Measurements from ENCODE around the gene ANLN.
A peak's percentile ranks its signal among the peaks of the same experiment; 100 is the strongest.

The ANLN gene

DNA sequence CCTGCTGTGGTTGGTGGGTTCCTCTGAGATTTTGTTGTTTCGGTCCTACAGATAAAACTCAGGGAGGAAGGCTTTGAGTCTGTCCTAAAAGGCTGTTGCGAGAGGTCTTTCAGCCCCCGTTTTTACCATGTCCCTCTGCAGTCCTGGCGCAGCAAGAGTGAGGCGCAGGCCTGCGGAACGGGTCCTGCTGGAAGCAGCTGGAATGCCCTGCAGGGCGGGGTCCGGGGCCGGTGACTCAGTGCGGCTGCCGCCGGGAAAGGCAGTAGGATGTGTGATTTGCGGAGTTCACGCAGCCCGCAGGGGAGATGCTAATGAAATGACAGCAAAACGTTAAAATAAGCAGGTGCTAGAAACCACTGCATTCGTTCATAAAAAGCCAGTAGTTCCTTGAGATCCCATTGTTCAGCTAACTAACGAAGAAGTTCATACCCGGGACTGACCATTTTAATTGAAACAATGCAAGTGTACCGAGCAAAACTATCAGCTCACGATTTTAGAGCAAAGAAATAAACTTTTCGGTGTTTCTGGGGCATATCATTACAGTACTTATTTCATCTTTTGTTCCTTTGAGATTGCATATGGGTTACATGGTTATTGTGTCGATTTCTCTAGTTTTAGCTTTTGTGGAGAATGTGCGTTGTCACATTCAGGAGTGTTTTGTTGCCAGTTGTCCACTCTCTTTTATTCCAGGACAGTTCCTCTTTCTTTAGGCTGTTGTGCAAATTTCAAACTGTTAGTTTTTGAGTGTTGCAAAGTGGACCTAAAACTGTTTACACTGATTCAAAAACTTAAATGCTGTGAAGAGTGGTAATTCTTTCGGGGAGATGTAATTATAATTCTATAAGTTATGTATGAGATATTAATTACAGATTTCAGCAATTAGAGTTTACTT lies 783 bp downstream of the ANLN start:
- peaks cover 2% of the 10 kb centered on the region for H3K9me3 ChIP-seq (ENCODE audit: control insufficient read depth, low read length)

DNA sequence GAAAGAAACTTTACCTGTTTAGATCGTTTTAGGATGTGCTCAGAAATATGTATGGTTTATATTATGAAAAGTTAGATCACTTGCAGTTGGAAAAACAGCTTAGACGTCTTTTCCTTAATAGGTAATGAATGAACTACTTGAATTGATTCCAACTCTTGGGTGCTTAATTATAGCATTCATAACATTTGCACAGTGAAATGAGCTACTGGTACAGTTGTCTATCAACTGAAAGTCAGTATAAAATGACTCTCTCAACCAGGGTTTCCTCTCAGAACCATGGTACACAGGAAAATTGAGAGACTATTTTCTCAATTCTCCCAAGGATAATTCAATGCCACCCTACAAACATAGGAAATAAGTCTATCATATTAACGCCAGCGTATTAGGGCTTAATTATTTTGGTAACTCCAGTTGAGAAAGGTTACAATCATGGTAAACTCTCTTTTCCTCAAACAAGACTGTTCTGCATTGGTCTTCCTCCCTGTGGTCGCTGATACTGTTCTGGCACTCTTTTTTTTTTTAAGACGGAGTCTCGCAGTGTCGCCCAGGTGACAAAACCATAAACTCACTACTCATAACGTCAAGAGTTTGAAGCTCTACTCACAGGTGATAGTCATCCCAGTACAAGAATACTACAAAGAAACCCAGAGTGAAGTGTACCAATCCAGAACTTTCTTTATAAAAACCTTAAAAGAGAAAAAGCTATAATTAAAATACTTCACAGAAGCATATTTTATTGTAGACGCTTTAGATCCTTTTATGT lies 2.0 kb downstream of the ANLN start:
- Histone ChIP-seq H3K14ac (ENCODE audit: low read length in 2 of 2) (no peak overlapping the region), H3K27ac (ENCODE audit: low read length, poor library complexity, severe bottlenecking) (peak overlapping the region; percentile 80), H4K91ac (ENCODE audit: low read length) (no peak overlapping the region), H2AFZ (ENCODE audit: low read depth, low read length) (no peak overlapping the region), H3K9ac (ENCODE audit: low read length) (peak overlapping the region; percentile 89), H3K4me1 (ENCODE audit: control insufficient read depth, insufficient read depth, low read depth, low read length) (peaks cover 10% of the 10 kb centered on the region), H3K4me2 (ENCODE audit: low read length, poor library complexity, severe bottlenecking) (peak overlapping the region; percentile 20), H2BK120ac (ENCODE audit: low read depth, low read length) (no peak overlapping the region), H3K36me3 (ENCODE audit: control insufficient read depth in 1 of 2, insufficient read depth in 2 of 2, low read depth in 1 of 2, low read length in 2 of 2) (no peaks in the 10 kb centered on the region), H3K27me3 (ENCODE audit: control insufficient read depth in 1 of 2, insufficient read depth in 1 of 2, low read length in 2 of 2) (no peaks in the 10 kb centered on the region), H2BK12ac (ENCODE audit: low read length in 2 of 2) (no peak overlapping the region), H3K18ac (ENCODE audit: low read depth in 1 of 2, low read length in 2 of 2) (peak overlapping the region in 1 of 2 experiments; percentile 2), H2BK5ac (ENCODE audit: low read depth, low read length, poor library complexity, severe bottlenecking) (no peak overlapping the region), H2BK15ac (ENCODE audit: low read depth, poor library complexity, severe bottlenecking) (no peak overlapping the region), H3K9me3 (ENCODE audit: control insufficient read depth, low read length) (peaks cover 5% of the 10 kb centered on the region), H2AK5ac (ENCODE audit: low read length, severe bottlenecking) (no peak overlapping the region), H3K23ac (ENCODE audit: low read length in 2 of 2) (no peak overlapping the region), H4K8ac (ENCODE audit: low read length) (no peak overlapping the region), H3K4me3 (ENCODE audit: insufficient read depth in 1 of 2, low read depth in 1 of 2, low read length in 2 of 2) (peak overlapping the region in 1 of 2 experiments; percentile 95), H3K4ac (ENCODE audit: low read depth in 1 of 2, low read length in 2 of 2) (no peak overlapping the region), H3K79me1 (replicated peaks; ENCODE audit: low read length, poor library complexity, severe bottlenecking) (no peaks in the 10 kb centered on the region)
- WGBS = 37% methylated on average over 9 of the region's 10 CpGs
- peak; percentile 27 for DNase-seq

More for the DNA sequence above, 783 bp downstream of the ANLN start:
- H3K4me2 ChIP-seq (ENCODE audit: low read length, poor library complexity, severe bottlenecking) = peak overlapping the region; percentile 98
- H2AK5ac ChIP-seq (ENCODE audit: low read length, severe bottlenecking) = no peak overlapping the region
- H2BK12ac ChIP-seq (ENCODE audit: low read length in 2 of 2) = no peak overlapping the region
- no peaks in the 10 kb centered on the region for H3K27me3 ChIP-seq (ENCODE audit: control insufficient read depth in 1 of 2, insufficient read depth in 1 of 2, low read length in 2 of 2)
- peak overlapping the region in 1 of 2 experiments; percentile 96 for H3K23ac ChIP-seq (ENCODE audit: low read length in 2 of 2)
- no peaks in the 10 kb centered on the region for H3K36me3 ChIP-seq (ENCODE audit: control insufficient read depth in 1 of 2, insufficient read depth in 2 of 2, low read depth in 1 of 2, low read length in 2 of 2)
- H3K27ac ChIP-seq (ENCODE audit: low read length, poor library complexity, severe bottlenecking) = peak overlapping the region; percentile 85
- under 1% methylated on average over 21 of the region's 26 CpGs for whole genome bisulfite sequencing
- H3K4me3 ChIP-seq (ENCODE audit: insufficient read depth in 1 of 2, low read depth in 1 of 2, low read length in 2 of 2) = peak overlapping the region; percentile 79 to 95
- H3K18ac ChIP-seq (ENCODE audit: low read depth in 1 of 2, low read length in 2 of 2) = peak overlapping the region in 1 of 2 experiments; percentile 89
- H3K79me1 ChIP-seq (replicated peaks; ENCODE audit: low read length, poor library complexity, severe bottlenecking) = no peaks in the 10 kb centered on the region
- peak overlapping the region; percentile 89 for H3K9ac ChIP-seq (ENCODE audit: low read length)
- H3K4me1 ChIP-seq (ENCODE audit: control insufficient read depth, insufficient read depth, low read depth, low read length) = peaks cover 9% of the 10 kb centered on the region
- H2BK15ac ChIP-seq (ENCODE audit: low read depth, poor library complexity, severe bottlenecking) = no peak overlapping the region
- H4K91ac ChIP-seq (ENCODE audit: low read length) = no peak overlapping the region
- H3K14ac ChIP-seq (ENCODE audit: low read length in 2 of 2) = peak overlapping the region in 1 of 2 experiments; percentile 83
- H2BK5ac ChIP-seq (ENCODE audit: low read depth, low read length, poor library complexity, severe bottlenecking) = peak overlapping the region; percentile 15
- no peak overlapping the region for H4K8ac ChIP-seq (ENCODE audit: low read length)
- peak overlapping the region; percentile 86 for H2AFZ ChIP-seq (ENCODE audit: low read depth, low read length)
- H3K4ac ChIP-seq (ENCODE audit: low read depth in 1 of 2, low read length in 2 of 2) = peak overlapping the region in 1 of 2 experiments; percentile 85
- peak; percentile 92 for DNase-seq
- no peak overlapping the region for H2BK120ac ChIP-seq (ENCODE audit: low read depth, low read length)

DNA sequence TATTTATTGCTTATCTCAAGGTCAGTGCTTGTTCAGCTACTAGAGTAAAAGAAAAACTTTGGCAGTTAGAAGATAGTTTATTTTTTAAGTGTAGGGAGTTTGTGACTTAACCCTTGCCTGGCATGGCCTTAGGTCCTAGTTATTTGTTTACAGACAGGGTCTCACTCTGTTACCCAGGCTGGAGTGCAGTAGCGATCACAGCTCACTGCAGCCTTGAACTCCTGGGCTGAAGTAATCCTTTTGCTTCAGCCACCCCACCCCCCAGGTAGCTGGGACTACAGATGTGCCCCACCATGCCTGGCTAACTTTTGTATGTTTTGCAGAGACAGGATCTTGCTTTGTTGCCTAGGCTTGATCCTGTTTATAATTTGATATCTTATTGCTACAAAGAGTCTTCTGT lies 4.2 kb downstream of the ANLN start:
- peak; percentile 25 for DNase-seq
- peak overlapping the region; percentile 74 for H2AK5ac ChIP-seq (ENCODE audit: low read length, severe bottlenecking)
- no peak overlapping the region for H4K8ac ChIP-seq (ENCODE audit: low read length)
- WGBS = 35% methylated on average over 1 of the region's 1 CpG
- peak overlapping the region in 1 of 2 experiments; percentile 79 for H3K4ac ChIP-seq (ENCODE audit: low read depth in 1 of 2, low read length in 2 of 2)
- H2BK12ac ChIP-seq (ENCODE audit: low read length in 2 of 2) = peak overlapping the region; percentile 32 to 72
- peaks cover 5% of the 10 kb centered on the region for H3K9me3 ChIP-seq (ENCODE audit: control insufficient read depth, low read length)
- no peak overlapping the region for H3K14ac ChIP-seq (ENCODE audit: low read length in 2 of 2)
- H3K36me3 ChIP-seq (ENCODE audit: control insufficient read depth in 1 of 2, insufficient read depth in 2 of 2, low read depth in 1 of 2, low read length in 2 of 2) = no peaks in the 10 kb centered on the region
- peak overlapping the region; percentile 92 for H3K27ac ChIP-seq (ENCODE audit: low read length, poor library complexity, severe bottlenecking)
- H3K9ac ChIP-seq (ENCODE audit: low read length) = peak overlapping the region; percentile 14
- H2AFZ ChIP-seq (ENCODE audit: low read depth, low read length) = no peak overlapping the region
- H3K27me3 ChIP-seq (ENCODE audit: control insufficient read depth in 1 of 2, insufficient read depth in 1 of 2, low read length in 2 of 2) = no peaks in the 10 kb centered on the region
- no peaks in the 10 kb centered on the region for H3K79me1 ChIP-seq (replicated peaks; ENCODE audit: low read length, poor library complexity, severe bottlenecking)
- no peak overlapping the region for H3K23ac ChIP-seq (ENCODE audit: low read length in 2 of 2)
- no peak overlapping the region for H4K91ac ChIP-seq (ENCODE audit: low read length)
- H2BK15ac ChIP-seq (ENCODE audit: low read depth, poor library complexity, severe bottlenecking) = no peak overlapping the region
- peak overlapping the region; percentile 27 for H3K4me2 ChIP-seq (ENCODE audit: low read length, poor library complexity, severe bottlenecking)
- peaks cover 9% of the 10 kb centered on the region for H3K4me1 ChIP-seq (ENCODE audit: control insufficient read depth, insufficient read depth, low read depth, low read length)
- no peak overlapping the region for H3K4me3 ChIP-seq (ENCODE audit: insufficient read depth in 1 of 2, low read depth in 1 of 2, low read length in 2 of 2)
- no peak overlapping the region for H2BK120ac ChIP-seq (ENCODE audit: low read depth, low read length)
- peak overlapping the region; percentile 34 to 55 for H3K18ac ChIP-seq (ENCODE audit: low read depth in 1 of 2, low read length in 2 of 2)
- no peak overlapping the region for H2BK5ac ChIP-seq (ENCODE audit: low read depth, low read length, poor library complexity, severe bottlenecking)

Measured in mesenchymal stem cell (in vitro differentiated cells and primary cell).